ENCODE measurements around the gene EPM2A. TPM values are rescaled to one million over a fixed set of nuclear protein-coding genes. Genes with fewer than 3 reads are reported as not detected.
"Not testable (repeated sequence)": the region's sequence is repeated elsewhere in the genome, so short reads cannot be mapped to it uniquely, and the experiment has no call there.

The EPM2A gene
- total RNA-seq, 1 donor from 2014 or later: 10.5 TPM

DNA sequence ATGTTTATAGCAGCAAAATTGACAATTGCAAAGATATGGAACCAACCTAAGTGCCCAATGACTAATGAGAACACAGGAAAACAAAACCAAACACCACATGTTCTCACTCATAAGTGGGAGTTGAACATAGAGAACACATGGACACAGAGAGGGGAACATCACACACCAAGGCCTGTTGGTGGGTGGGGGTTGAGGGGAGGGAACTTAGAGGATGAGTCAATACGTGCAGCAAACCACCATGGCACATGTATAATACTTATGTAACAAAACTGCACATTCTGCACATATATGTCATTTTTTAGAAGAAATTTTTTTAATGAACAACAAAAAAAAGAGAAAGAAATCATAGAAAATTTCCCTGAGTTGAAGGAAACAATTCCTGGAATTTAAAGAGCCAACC is 3.9 kb downstream of the EPM2A start:
- no peak for DNase-seq (ENCODE audit: low read depth in 2 of 2)

GRCh38 chr6:145729887-145730286 is 5.4 kb downstream of the EPM2A start:
- no peak for DNase-seq (ENCODE audit: low read depth in 2 of 2)

DNA sequence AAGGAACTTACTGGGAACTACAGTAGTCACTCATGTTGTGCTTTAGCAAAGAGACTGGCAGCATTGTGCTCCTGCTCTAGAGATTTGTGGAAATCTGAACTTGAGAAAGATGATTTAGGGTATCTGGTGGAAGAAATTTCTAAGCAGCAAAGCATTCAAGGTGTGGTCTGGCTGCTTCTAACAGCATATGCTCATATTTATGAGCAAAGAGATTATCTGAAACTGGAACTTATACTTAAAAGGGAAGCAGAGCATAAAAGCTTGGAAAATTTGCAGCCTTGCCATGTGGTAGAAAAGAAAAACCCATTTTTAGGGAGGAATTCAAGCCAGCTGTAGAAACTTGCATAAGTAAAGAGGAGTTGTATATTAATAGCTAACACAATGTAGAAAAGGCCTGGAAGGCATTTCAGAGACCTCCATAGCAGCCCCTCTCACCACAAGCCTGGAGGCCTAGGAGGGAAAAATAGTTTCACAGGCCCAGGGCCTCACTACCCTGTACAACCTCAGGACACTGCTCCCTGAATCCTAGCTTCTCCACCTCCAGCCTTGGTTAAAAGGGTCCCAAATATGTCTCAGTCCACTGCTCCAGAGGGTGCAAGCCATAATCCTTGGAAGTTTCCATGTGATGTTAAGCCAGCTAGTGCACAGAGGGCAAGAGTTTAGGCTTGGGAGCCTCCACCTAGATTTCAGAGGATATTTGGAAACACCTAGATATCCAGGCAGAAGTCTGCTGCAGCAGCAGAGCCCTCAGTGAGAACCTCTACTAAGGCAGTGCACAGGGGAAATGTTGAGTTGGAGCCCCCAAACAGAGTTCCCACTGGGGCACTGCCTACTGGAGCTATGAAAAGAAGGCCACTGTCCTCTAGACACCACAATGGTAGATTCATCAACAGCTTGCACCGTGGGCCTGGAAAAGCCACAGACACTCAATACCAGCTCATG is 6.6 kb downstream of the EPM2A start:
- DNase-seq (ENCODE audit: low read depth in 2 of 2): no peak

GRCh38 chr6:145727817-145728388 is 7.4 kb downstream of the EPM2A start:
- no peak for DNase-seq (ENCODE audit: low read depth in 2 of 2)

DNA sequence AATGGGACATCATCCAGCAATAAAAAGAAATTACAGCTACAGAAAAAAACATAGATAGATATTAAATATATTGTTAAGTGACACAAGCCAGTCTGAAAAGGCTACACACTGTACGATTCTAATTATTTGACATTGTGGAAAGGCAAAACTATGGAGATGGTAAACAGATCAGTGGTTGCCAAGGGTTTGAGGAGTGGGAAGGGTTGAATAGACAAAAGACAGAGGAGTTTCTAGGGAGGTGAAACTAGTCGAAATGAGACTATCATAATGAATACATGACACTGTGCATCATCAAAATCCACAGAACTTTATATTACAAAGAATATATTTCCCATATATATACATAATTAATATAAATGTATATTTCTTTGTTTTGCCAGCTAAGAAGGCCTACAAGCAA is 9.8 kb downstream of the EPM2A start:
- DNase-seq (ENCODE audit: low read depth in 2 of 2): no peak

DNA sequence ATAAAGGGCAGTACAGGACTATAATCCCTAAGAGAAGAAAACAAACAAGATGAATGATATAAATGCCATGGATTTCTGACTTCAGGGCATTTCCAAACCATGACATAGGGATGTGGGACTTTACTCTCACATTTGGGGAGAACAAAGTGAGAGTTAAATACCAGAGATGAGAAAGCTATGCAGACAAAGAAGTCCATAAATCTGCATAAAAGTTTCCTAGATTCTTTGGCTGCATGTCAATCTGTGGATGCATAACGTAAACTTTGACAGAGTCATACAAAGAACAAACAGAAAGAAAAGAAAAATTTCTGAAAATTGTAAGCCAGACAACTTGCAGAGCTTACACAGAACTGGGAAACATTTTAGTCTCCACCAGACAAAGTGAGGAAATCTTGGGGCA is 11.7 kb downstream of the EPM2A start:
- no peak for DNase-seq (ENCODE audit: low read depth in 2 of 2)

DNA sequence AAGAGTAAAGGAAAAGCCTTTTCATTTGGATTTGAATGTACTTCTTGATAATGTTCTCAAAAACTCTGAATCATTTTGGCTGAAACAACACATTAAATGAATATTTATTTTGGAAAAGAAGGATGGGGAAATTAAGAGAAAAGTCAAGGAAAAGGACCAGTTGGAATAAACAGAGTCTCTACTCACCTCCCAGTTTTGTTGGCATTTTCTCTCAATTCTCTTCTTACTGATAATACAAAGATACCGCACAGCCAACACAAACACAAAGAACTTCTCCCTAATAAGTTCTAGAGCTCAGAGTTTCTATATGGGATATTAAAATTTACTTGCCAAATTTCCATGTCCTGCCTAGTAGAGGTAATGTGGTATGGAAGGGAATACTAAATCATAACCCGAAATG is 13.1 kb downstream of the EPM2A start:
- DNase-seq (ENCODE audit: low read depth in 2 of 2): no peak

DNA sequence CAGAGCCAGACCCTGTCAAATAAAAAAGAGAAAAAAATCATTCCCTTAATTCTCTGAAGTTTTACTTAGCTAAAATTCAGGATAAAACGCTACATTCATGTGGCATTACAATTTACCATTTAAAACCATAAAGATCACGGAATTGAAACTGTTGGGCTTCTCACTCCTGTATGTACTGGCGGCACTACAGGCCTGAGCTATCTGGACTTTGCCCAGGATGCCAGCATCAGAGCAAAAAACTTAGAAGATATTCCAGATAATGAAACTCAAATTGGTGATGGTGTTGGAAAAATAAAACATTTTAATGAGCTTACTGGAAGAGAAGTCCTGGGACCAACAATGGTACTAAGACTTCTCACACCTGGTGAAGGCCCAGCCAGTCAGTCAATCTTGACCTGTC is 14.2 kb downstream of the EPM2A start:
- DNase-seq (ENCODE audit: low read depth in 2 of 2): no peak

GRCh38 chr6:145715426-145715825 is 19.9 kb downstream of the EPM2A start:
- DNase-seq (ENCODE audit: low read depth in 2 of 2): no peak

GRCh38 chr6:145714731-145715130 is 20.6 kb downstream of the EPM2A start:
- DNase-seq (ENCODE audit: low read depth in 2 of 2): no peak

- DNase-seq (ENCODE audit: low read depth in 2 of 2): no peak
Observed at GRCh38 chr6:145713773-145714172, 21.5 kb downstream of the EPM2A start.

DNA sequence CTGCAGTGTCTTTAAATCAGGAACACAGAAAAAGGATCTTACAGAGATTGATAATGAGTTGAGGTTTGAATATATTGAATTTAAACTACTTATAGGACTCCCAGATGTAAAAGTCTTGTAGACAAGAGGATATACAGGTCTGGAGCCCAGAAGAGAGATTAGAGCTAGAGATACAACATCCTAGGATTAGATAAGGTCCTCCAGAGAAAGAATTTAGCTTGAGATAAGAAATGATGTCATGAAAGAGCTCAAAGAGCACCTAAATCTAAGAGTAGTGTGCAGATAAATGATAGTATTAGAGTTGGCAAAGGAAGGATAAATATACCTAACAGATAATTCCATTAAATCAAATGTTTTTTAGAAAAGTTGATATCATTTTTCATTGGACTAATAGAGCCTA is 23.9 kb downstream of the EPM2A start:
- no peak for DNase-seq (ENCODE audit: low read depth in 2 of 2)

DNA sequence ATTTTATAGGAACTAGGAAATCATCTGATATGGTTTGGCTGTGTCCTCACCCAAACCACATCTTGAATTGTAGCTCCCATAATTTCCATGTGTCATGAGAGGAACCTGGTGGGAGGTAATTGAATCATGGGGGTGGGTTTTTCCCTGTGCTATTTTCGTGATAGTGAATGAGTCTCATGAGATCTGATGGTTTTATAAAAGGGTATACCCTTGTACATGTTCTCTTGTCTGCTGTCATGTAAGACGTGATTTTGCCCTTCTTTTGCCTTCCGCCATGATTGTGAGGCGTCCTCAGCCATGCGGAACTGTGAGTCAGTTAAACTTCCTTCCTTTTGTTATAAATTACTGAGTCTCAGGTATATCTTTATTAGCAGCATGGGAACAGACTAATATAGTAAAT is 27.9 kb downstream of the EPM2A start:
- peak in 1 of 2 donors; percentile 13 for DNase-seq (ENCODE audit: low read depth in 2 of 2)

DNA sequence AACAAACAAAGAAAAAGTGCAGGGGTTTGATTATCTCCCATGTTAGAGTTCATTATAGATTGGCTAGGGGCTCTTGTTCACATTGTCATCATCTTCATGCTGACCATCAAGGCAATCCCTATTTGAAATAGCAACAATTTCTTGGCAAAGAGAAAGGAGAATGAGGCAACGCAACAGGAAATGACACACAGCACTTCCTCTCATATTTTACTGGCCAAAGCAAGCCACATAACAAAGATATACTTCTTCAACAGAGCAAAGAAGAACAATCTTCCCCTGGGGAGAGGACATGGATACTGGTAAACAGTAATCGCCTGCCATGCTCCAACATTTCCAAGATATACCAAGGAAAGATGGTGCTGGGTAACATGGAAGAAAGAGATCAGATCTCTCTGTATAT is 29.8 kb downstream of the EPM2A start:
- DNase-seq (ENCODE audit: low read depth in 2 of 2): peak; percentile 75 to 85

DNA sequence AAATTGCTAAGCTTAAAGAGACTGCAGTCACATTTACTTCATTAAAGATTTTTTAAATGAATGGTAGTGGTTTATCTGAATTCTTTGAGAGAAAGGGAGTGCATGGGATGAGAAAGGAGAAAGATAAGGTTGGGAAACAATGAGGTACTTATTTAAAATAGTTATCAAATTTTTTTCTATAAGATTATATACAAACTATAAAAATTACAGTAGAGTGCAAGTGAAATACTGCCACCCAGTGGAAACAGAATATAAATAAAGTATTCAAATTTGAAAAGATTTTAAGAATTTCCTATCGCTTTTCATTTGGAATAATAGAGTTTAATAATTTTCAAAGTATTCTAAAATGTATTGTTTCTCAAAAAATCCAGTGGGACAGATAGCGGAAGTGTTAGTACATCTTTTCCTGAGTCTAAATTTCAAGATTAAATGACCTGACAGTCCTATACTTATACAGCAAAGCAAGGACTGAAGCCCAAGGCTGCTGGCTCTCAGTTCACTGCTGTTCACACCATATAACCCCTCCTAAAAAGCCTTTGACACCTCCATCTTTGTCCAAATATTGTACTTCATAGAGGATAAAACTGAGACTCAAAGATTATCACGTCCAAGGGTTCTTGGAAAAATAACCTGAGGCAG is 31.1 kb downstream of the EPM2A start:
- DNase-seq (ENCODE audit: low read depth in 2 of 2): peak; percentile 41 to 51

DNA sequence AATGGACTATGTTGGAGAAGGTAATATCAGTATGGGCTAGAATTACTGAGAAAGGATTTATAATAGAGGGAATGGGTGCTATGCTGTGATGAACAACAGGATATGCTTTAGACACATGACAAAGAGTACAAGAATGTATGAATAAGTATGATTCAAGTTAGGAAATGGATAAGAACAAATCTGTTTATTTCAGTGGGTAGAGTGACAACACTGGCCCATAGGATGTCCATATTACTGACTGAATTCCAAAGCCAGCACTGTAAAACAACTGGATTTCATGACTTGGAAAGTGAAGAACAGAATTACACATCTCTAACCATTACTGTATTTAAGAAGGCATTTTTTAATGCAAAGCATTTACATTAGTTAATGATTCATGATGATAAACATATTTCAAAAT is 35.9 kb downstream of the EPM2A start:
- peak; percentile 57 to 79 for DNase-seq (ENCODE audit: low read depth in 2 of 2)

DNA sequence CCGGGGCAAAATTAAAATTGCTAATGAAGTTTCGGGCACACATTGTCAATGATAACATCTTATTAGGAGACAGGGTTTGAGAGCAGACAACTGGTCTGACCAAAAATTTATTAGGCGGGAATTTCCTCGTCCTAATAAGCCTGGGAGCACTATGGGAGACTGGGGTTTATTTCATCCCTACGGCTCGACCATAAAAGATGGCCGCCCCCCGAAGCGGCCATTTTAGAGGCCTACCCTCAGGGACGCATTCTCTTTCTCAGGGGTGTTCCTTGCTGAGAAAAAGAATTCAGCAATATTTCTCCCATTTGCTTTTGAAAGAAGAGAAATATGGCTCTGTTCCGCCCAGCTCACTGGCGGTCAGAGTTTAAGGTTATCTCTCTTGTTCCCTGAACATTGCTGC is 37.9 kb downstream of the EPM2A start:
- not testable (repeated sequence) for DNase-seq (ENCODE audit: low read depth in 2 of 2)

- DNase-seq (ENCODE audit: low read depth in 2 of 2): no peak
Observed at GRCh38 chr6:145694083-145694737, 41.1 kb downstream of the EPM2A start.

DNA sequence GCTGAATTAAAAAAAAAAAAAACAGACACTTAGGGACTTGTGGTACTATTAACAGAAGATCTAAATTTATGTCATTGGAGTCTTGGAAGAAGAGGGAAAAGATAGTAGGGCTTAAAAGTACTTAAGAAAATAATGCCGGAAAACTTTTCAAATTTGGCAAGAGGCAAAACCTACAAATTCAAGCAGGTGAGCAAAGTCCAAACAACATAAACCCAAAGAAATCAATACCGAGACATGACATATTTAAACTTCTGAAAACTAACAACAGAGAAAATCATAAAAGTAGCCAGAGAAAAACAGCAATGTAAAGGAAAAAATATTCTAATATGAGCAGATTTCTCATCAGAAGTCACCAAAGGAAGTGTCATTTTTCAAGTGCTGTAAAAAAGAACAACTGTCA is 44.4 kb downstream of the EPM2A start:
- no peak for DNase-seq (ENCODE audit: low read depth in 2 of 2)

DNA sequence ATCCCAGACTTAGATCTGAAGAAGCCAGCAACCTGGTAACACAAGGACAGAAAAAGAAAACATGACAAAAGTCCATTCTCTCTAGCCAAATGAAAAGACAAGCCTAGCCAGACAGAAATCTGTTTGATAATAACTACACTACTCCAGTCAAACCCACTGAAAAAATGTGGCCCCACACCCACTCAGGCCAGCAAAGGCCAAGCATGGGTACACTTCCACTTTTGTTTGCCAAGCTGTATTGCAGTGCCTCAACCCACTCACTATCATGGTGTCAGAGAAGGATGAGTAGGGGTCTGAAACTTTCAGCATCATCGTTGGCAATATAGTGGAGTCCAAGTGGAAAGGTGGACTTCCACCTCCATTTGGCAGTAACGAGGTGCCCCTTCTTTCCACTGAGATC is 45.8 kb downstream of the EPM2A start:
- no peak for DNase-seq (ENCODE audit: low read depth in 2 of 2)

DNA sequence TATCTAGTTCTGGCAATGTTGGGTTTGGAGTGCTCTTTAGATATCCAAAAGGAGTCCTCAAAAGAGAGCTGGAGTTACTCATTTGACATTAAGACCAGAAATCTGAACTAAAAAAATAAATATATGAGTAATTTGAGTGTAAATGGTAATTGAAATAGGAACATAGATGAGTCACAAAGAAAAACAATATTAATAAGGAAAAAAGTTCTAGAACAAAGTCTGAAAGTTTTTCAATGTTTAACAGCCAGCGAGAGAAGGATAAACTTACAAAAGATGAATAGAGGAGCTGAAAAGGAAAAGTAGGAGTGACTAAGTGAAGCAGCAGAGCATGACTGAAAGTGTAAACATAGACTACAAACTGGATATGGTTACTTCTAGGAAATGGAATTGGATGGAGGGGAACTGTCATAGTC is 46.8 kb downstream of the EPM2A start:
- peak in 1 of 2 donors; percentile 58 for DNase-seq (ENCODE audit: low read depth in 2 of 2)

DNA sequence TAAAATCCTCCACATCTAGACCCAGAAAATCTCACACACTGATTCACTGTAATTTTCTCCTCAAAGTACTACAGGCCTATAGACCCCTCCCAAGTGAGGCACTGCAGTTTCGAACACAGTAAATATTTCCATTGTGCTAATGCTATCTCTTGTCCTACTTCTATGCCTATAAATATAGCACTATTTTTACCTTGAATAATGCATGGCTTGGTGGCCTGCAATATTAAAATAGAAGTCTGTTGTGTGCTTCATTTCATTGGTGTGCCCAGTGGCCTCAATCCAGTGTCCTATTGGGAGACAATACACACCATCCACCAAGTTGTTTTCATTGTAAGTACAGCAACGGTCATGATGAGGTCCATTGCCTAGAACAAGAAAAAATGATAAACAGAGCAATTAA is 49.4 kb downstream of the EPM2A start:
- DNase-seq (ENCODE audit: low read depth in 2 of 2): no peak
